ENCODE results near the gene ZNF772. TPM values are rescaled to one million over a fixed set of nuclear protein-coding genes. Genes with fewer than 3 reads are reported as not detected.

The ZNF772 gene
- total RNA-seq, result 15.1 and 15.3 TPM in 2 replicates

GRCh38 chr19:57477191-57478008 lies at the start of gene ZNF772:
ZNF772 (minus strand) TSS chr19:57477566; CDS start chr19:57477309, 257 bp downstream.

GRCh38 chr19:57499680-57500395 lies 22.5 kb upstream of the ZNF772 start, which contains the start of gene ZNF773:
ZNF773 (plus strand) TSS chr19:57499938; CDS start chr19:57500081, 143 bp downstream.

GRCh38 chr19:57487477-57488298 lies 10.3 kb upstream of the ZNF772 start, which contains the start of gene ZNF419:
ZNF419 (plus strand) TSS chr19:57487750; CDS start chr19:57487951, 201 bp downstream.

GRCh38 chr19:57435062-57435978 lies 42.0 kb downstream of the ZNF772 start, which contains the start of gene ZNF749:
ZNF749 (plus strand) TSS chr19:57435325; CDS start chr19:57435579, 254 bp downstream.

Small RNA genes within 50 kb of the gene (small RNA-seq; reads per million reads assigned to genes)
- gene VN1R107P, result not detected

Other genes with a start within 250 kb of the ZNF772 start
- 0.13 and 0.65 TPM in 2 replicates for gene AURKC, start 246.5 kb downstream of the ZNF772 start, total RNA-seq
- gene ZNF805, start 236.9 kb downstream of the ZNF772 start, total RNA-seq, result 14.2 and 20.2 TPM in 2 replicates
- gene ZNF460, start 197.1 kb downstream of the ZNF772 start, total RNA-seq, result 51.1 and 66.4 TPM in 2 replicates
- 9.5 and 10.4 TPM in 2 replicates for gene ZNF543, start 157.1 kb downstream of the ZNF772 start, total RNA-seq
- gene ZNF304, start 126.3 kb downstream of the ZNF772 start, total RNA-seq, result 6.7 and 8.2 TPM in 2 replicates
- gene TRAPPC2B, start 114.0 kb downstream of the ZNF772 start, total RNA-seq, result 4.5 and 9.3 TPM in 2 replicates
- gene ZNF547, start 114.0 kb downstream of the ZNF772 start, total RNA-seq, result 1.2 and 3.1 TPM in 2 replicates
- 10.0 and 10.3 TPM in 2 replicates for gene ZNF548, start 87.7 kb downstream of the ZNF772 start, total RNA-seq
- gene ZNF17, start 66.4 kb downstream of the ZNF772 start, total RNA-seq, result 9.2 and 11.1 TPM in 2 replicates
- gene ZNF749, start 42.2 kb downstream of the ZNF772 start, total RNA-seq, result 10.8 and 11.1 TPM in 2 replicates
- gene VN1R1, start 20.4 kb downstream of the ZNF772 start, total RNA-seq, result 0.65 and 0.66 TPM in 2 replicates
- gene ZNF419, start 10.2 kb upstream of the ZNF772 start, total RNA-seq, result 6.9 and 8.1 TPM in 2 replicates
- gene ZNF773, start 22.4 kb upstream of the ZNF772 start, total RNA-seq, result 6.0 and 9.0 TPM in 2 replicates
- gene ZNF549, start 49.8 kb upstream of the ZNF772 start, total RNA-seq, result 3.5 and 5.3 TPM in 2 replicates
- gene ZNF550, start 82.3 kb upstream of the ZNF772 start, total RNA-seq, result 5.5 and 6.0 TPM in 2 replicates
- 4.2 and 5.6 TPM in 2 replicates for gene ZNF416, start 101.3 kb upstream of the ZNF772 start, total RNA-seq
- 1.4 and 4.4 TPM in 2 replicates for gene ZIK1, start 106.6 kb upstream of the ZNF772 start, total RNA-seq
- gene ZNF530, start 122.3 kb upstream of the ZNF772 start, total RNA-seq, result 3.3 and 4.8 TPM in 2 replicates
- 14.1 and 18.0 TPM in 2 replicates for gene ZNF134, start 136.7 kb upstream of the ZNF772 start, total RNA-seq
- gene ZNF211, start 155.6 kb upstream of the ZNF772 start, total RNA-seq, result 5.8 and 7.6 TPM in 2 replicates
- not detected in 2 replicates for gene ZSCAN4, start 191.4 kb upstream of the ZNF772 start, total RNA-seq
- gene ZNF551, start 204.4 kb upstream of the ZNF772 start, total RNA-seq, result 10.1 and 11.3 TPM in 2 replicates
- 0.79 and 1.6 TPM in 2 replicates for gene ZNF154, start 231.6 kb upstream of the ZNF772 start, total RNA-seq

Data from thoracic aorta endothelial cell (primary cell).